K562 (cell line): Measurements from ENCODE around the gene TRIM65. TPM values are rescaled to one million over a fixed set of nuclear protein-coding genes. Genes with fewer than 3 reads are reported as not detected.

Experiments used
- ARNT ChIP-seq, 2 experiments: fragments of 450-650 bp; IDR thresholded peaks; 2 replicates each; pipeline ENCODE4 v1.6.1; 2016; ENCODE audit warnings: mild to moderate bottlenecking in 1 of 2
- GABPA ChIP-seq: fragments of 200-800 bp; sonication (Bioruptor generic); conservative IDR thresholded peaks from 2 replicates; pipeline ENCODE4 v1.6.1; 2016; ENCODE audit warnings: low read depth, missing genetic modification characterization, missing compliant biosample characterization
- HES1 ChIP-seq: fragments of 450-650 bp; IDR thresholded peaks from 2 replicates; pipeline ENCODE4 v1.6.1; 2016; ENCODE audit warnings: low read depth, mild to moderate bottlenecking, moderate library complexity
- LCOR ChIP-seq: sonication (generic); formaldehyde crosslinking; IDR thresholded peaks from 2 replicates; pipeline ENCODE4 v1.8.0; 2022; ENCODE audit warnings: mild to moderate bottlenecking, missing genetic modification reagents
- MBD2 ChIP-seq: sonication (generic); IDR thresholded peaks from 2 replicates; pipeline ENCODE4 v1.6.1; 2016; ENCODE audit warnings: low read depth, borderline replicate concordance
- MYBL2 ChIP-seq, 2 experiments: fragments of 450-650 bp in 1 of 2; sonication (generic) in 1 of 2; formaldehyde crosslinking in 1 of 2; IDR thresholded peaks; 2 replicates each; pipeline versions ENCODE4 v1.6.1 to v1.8.1; 2017 to 2022; ENCODE audit warnings: borderline replicate concordance in 1 of 2, inconsistent platforms in 1 of 2, low read depth in 1 of 2, mild to moderate bottlenecking in 1 of 2, missing genetic modification reagents in 1 of 2, moderate library complexity in 1 of 2
- PML ChIP-seq: IDR thresholded peaks from 2 replicates; pipeline ENCODE4 v1.6.1; 2012; ENCODE audit warnings: low read length, inconsistent platforms
- SMAD3 ChIP-seq: fragments of 450-650 bp; formaldehyde crosslinking; conservative IDR thresholded peaks from 2 replicates; pipeline ENCODE4 v1.4.0; 2020; ENCODE audit warnings: mild to moderate bottlenecking
- THAP12 ChIP-seq: fragments of 250-450 bp; sonication (Bioruptor Pico); IDR thresholded peaks from 2 replicates; pipeline ENCODE4 v1.9.0; 2021; ENCODE audit warnings: mild to moderate bottlenecking, inconsistent platforms
- ZNF263 ChIP-seq: sonication (generic); formaldehyde crosslinking; IDR thresholded peaks from 2 replicates; pipeline ENCODE4 v1.8.0; 2022; ENCODE audit warnings: mild to moderate bottlenecking, missing genetic modification reagents, borderline replicate concordance
- ZNF280B ChIP-seq: fragments of 250-450 bp; sonication (Bioruptor Pico); IDR thresholded peaks from 2 replicates; pipeline ENCODE4 v1.5.1; 2021; ENCODE audit warnings: mild to moderate bottlenecking
- ZNF512 ChIP-seq: IDR thresholded peaks from 2 replicates; pipeline ENCODE4 v1.6.1; 2016; ENCODE audit warnings: missing genetic modification characterization, missing compliant biosample characterization
- ZNF644 ChIP-seq: fragments of 200-800 bp; sonication (Bioruptor generic); IDR thresholded peaks from 2 replicates; pipeline ENCODE4 v1.6.1; 2016; ENCODE audit warnings: low read depth, missing genetic modification characterization, missing compliant biosample characterization
- ZNF79 ChIP-seq: fragments of 250-450 bp; sonication (Bioruptor Pico); IDR thresholded peaks from 2 replicates; pipeline ENCODE4 v1.4.0; 2020; ENCODE audit warnings: low read depth, mild to moderate bottlenecking, moderate library complexity
- polyA plus RNA-seq, 8 experiments: library from polyadenylated mRNA; depleted of rRNA in 4 of 8; stranded (reverse) in 5 of 8; unstranded in 3 of 8; fragments of >200 nt; fragmentation: Nextera tagmentation in 2 of 8; fragmentation: Illumina TruSeq in 1 of 8; extraction: Ambion mirVana in 2 of 8; extraction: Trizol in 1 of 8; gene quantifications; 2 replicates each; pipeline versions ENCODE4 v1.2.1 to v1.2.3, GENCODE V29; 2011 to 2014; ENCODE audit warnings: inconsistent platforms in 1 of 8, missing spikeins in 1 of 8
- total RNA-seq, 7 experiments: library from RNA; depleted of rRNA in 6 of 7; stranded (reverse); fragments of >200 nt in 6 of 7; fragmentation: Illumina TruSeq in 2 of 7; extraction: Trizol in 2 of 7; gene quantifications; 2 replicates each; pipeline versions ENCODE4 v1.2.1 to v1.2.3, GENCODE V29; 2011 to 2021; ENCODE audit warnings: low replicate concordance in 1 of 7

TRIM65 gene
- total and polyA plus RNA-seq, 9 of the 15 experiments (the other 6 are each of a cell fraction or from before 2014, with no cell fraction given), result 2.8 to 45.7 (median 22.9) TPM

GRCh38 chr17:75904749-75905521, 8.2 kb upstream of the TRIM65 start, which contains the start of gene MRPL38 (continued):
- TF ChIP-seq ZNF280B (CRISPR knock-in tag) (no peak), HES1 (no peak), ZNF79 (no peak), MYBL2 (IDR thresholded peaks at IDR 0.05; ENCODE audit: low read depth) (no peak), MYBL2 (CRISPR knock-in tag; IDR thresholded peaks at IDR 0.05; ENCODE audit: borderline replicate concordance) (no peak), PML (peak; percentile 20; the same call in 1 of the 2 replicates), ZNF512 (no peak), THAP12 (peak; percentile 60; the same call in 1 of the 2 replicates), ZNF644 (tag) (no peak), ZNF263 (CRISPR knock-in tag) (peak; percentile 49; the same call in 1 of the 2 replicates), SMAD3 (CRISPR knock-in tag) (no peak), LCOR (CRISPR knock-in tag) (peak; percentile 95), ARNT (IDR thresholded peaks at IDR 0.05) (no peak), MBD2 (no peak), GABPA (peak; percentile 84)
